BLaER1 (cell line): Measurements from ENCODE around the gene KIF16B.
"Not testable (repeated sequence)": the region's sequence is repeated elsewhere in the genome, so short reads cannot be mapped to it uniquely, and the experiment has no call there.

Experiments used
- H3K27ac ChIP-seq: shearing (Covaris generic); formaldehyde crosslinking; 2 replicates; pipeline ENCODE4 v1.8.1; 2022
- H3K27me3 ChIP-seq: shearing (Covaris generic); formaldehyde crosslinking; 2 replicates; pipeline ENCODE4 v1.8.1; 2022
- H3K36me3 ChIP-seq: shearing (Covaris generic); formaldehyde crosslinking; 2 replicates; pipeline ENCODE4 v1.8.1; 2022
- H3K4me1 ChIP-seq: shearing (Covaris generic); formaldehyde crosslinking; 2 replicates; pipeline ENCODE4 v1.8.1; 2022
- H3K4me2 ChIP-seq: shearing (Covaris generic); formaldehyde crosslinking; 2 replicates; pipeline ENCODE4 v1.8.1; 2022
- H3K4me3 ChIP-seq: shearing (Covaris generic); formaldehyde crosslinking; 2 replicates; pipeline ENCODE4 v1.8.1; 2022
- H3K9ac ChIP-seq: shearing (Covaris generic); formaldehyde crosslinking; 2 replicates; pipeline ENCODE4 v1.8.1; 2022
- H3K9me3 ChIP-seq: shearing (Covaris generic); formaldehyde crosslinking; 2 replicates; pipeline ENCODE4 v1.8.1; 2022
- H4K20me1 ChIP-seq: shearing (Covaris generic); formaldehyde crosslinking; 2 replicates; pipeline ENCODE4 v1.8.1; 2022
- Cebpa-rat ChIP-seq: shearing (Covaris generic); IDR thresholded peaks from 2 replicates; pipeline ENCODE4 v1.8.1; 2022

The KIF16B gene

DNA sequence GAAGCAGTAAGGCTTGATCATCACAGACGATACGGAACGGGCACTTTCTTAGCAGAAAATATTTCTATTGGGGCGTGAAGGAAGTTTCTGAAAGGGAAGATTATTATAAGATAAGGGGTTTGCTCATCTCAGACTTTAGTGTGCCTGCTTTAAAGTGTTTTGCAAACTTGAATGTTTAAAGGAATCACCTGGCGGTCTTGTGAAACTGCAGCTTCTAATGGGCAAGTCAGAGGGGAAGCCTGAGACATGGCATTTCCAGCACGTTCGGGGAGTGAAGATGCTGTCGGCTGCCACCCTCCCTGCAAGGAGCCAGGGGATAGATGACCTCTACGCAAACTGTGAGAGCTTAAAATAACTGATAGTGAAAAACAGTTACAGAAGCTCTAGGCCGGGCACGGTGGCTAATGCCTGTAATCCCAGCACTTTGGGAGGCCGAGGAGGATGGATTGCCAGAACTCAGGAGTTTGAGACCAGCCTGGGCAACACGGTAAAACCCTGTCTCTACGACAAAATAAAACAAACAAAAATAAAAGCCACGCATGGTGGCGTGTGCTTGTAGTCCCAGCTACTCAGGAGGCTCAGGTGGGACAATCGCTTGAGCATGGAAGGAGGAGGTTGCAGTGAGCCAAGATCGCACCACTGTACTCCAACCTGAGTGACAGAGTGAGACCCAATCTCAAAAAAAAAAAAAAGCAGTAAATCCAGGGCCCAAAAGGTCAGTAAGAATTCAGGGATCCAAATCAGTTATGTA is 2.3 kb upstream of the KIF16B start:
- Histone ChIP-seq H3K27me3 (no peaks in the 10 kb centered on the region), H3K36me3 (no peaks in the 10 kb centered on the region), H3K9me3 (no peaks in the 10 kb centered on the region), H3K27ac (peak overlapping the region; percentile 24; the same call in 1 of the 2 replicates), H3K9ac (peak overlapping the region; percentile 75), H3K4me3 (peak overlapping the region; percentile 92), H3K4me1 (peaks cover 44% of the 10 kb centered on the region), H3K4me2 (peak overlapping the region; percentile 96), H4K20me1 (no peaks in the 10 kb centered on the region)
- no peak for TF ChIP-seq Cebpa-rat

DNA sequence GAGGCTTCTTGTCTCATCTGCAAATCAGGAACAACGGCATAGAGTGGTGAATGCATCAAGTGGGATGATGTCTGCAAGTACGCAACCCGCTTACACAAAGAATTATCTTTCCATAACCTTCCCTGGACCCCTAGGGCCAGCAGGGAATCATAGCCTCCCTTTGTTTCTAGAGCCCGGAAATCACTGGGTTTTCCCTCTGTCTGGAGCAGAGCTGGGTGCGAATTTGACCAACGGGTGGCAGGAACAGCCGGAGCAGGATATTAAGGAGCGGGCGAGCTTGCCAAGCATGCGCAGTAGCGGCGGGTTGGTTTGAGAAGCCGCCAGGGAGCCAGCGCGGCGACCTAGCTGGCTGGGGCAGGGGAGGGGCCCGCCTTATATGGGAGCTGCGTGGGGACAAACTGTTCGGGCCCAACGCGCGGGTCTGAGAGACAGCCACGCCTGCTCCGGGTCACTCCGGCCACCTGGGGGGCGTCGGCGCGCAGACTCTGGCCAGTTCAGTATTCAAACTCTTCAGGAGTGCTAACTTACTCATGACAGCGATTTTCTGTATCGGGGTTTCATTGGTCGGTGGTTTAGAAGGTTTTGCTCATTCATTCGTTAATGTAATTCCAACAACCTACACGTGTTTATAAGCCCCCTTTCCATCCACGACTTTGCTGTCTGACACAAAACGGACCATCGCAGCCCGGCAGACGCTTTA is 1.6 kb upstream of the KIF16B start:
- Histone ChIP-seq H3K4me1 (peaks cover 52% of the 10 kb centered on the region), H4K20me1 (no peaks in the 10 kb centered on the region), H3K36me3 (no peaks in the 10 kb centered on the region), H3K4me2 (peak overlapping the region; percentile 96), H3K9ac (peak overlapping the region; percentile 75), H3K27me3 (no peaks in the 10 kb centered on the region), H3K27ac (peak overlapping the region; percentile 24; the same call in 1 of the 2 replicates), H3K9me3 (no peaks in the 10 kb centered on the region), H3K4me3 (peak overlapping the region; percentile 92)
- TF ChIP-seq Cebpa-rat: no peak

- TF ChIP-seq Cebpa-rat: no peak
- no peaks in the 10 kb centered on the region for H3K9me3 ChIP-seq
- peak overlapping the region; percentile 18; the same call in 1 of the 2 replicates for H3K27ac ChIP-seq
- H3K27me3 ChIP-seq: no peaks in the 10 kb centered on the region
- H3K4me3 ChIP-seq: peak overlapping the region; percentile 92
- H3K4me2 ChIP-seq: peak overlapping the region; percentile 96
- H4K20me1 ChIP-seq: no peaks in the 10 kb centered on the region
- 0 out of 2 replicates have a peak, but pooled peaks cover 5% of the 10 kb centered on the region for H3K36me3 ChIP-seq
- peak overlapping the region; percentile 87; the same call in 1 of the 2 replicates for H3K9ac ChIP-seq
- H3K4me1 ChIP-seq: peaks cover 87% of the 10 kb centered on the region
Observed at GRCh38 chr20:16571333-16571732, 1.9 kb downstream of the KIF16B start.

DNA sequence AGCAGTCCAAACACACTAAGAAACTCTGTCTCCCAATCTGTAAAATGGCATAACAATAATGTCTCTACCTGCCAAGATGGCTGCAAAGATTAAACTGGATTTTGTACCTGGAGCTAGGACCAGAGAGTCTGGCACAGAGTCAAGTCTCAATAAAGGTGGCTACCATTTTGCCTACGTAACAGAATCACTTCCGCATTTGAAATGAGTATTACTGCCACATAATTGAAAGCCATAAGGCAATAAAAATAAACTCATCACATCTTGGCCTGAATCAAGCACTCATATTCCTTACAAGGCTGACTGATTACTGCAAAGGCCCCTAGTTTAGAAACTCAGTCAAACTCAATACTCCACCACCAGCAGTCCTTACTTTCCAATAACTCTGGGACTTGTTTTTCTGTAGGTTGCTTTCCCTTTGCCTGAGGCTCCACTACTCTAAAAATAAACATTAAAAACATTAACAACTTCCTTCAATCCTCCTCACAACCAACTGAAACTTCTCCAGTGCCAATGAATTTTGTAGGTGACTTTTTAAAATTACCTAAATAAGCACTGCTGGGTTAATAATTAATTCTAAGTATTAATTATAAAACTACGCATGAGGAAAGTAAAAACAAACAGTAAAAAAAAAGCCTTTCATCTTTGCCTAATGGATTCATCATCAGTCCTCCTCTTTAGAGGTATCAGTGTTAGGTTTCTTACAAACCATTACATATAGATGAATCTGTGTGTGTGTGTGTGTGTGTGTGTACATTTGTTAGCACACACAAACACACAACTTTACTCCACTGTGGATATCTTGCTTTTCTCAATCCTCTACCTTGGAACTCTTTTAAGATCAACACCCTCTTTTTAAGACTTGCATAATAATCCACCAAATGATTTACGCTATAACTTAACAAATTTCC is 3.7 kb downstream of the KIF16B start:
- Histone ChIP-seq H3K4me1 (peaks cover 84% of the 10 kb centered on the region), H4K20me1 (no peaks in the 10 kb centered on the region), H3K4me3 (no peak overlapping the region), H3K27ac (no peak overlapping the region), H3K36me3 (peaks cover 20% of the 10 kb centered on the region), H3K9ac (no peak overlapping the region), H3K27me3 (no peaks in the 10 kb centered on the region), H3K4me2 (peak overlapping the region; percentile 59), H3K9me3 (no peaks in the 10 kb centered on the region)
- no peak for TF ChIP-seq Cebpa-rat

- H3K4me3 ChIP-seq: no peak overlapping the region
- H3K4me2 ChIP-seq: peak overlapping the region; percentile 2; the same call in 1 of the 2 replicates
- H3K36me3 ChIP-seq: peaks cover 20% of the 10 kb centered on the region
- H3K27me3 ChIP-seq: no peaks in the 10 kb centered on the region
- peaks cover 72% of the 10 kb centered on the region for H3K4me1 ChIP-seq
- no peak overlapping the region for H3K9ac ChIP-seq
- H3K27ac ChIP-seq: no peak overlapping the region
- no peaks in the 10 kb centered on the region for H4K20me1 ChIP-seq
- H3K9me3 ChIP-seq: peaks cover 4% of the 10 kb centered on the region; the same call in 1 of the 2 replicates
- TF ChIP-seq Cebpa-rat: no peak
Observed at GRCh38 chr20:16566080-16566479, 7.2 kb downstream of the KIF16B start.

- peaks cover 65% of the 10 kb centered on the region for H3K4me1 ChIP-seq
- not testable (repeated sequence) for H3K4me2 ChIP-seq, H3K27ac ChIP-seq, H3K9me3 ChIP-seq, H3K27me3 ChIP-seq, H3K9ac ChIP-seq, H4K20me1 ChIP-seq, H3K4me3 ChIP-seq
- H3K36me3 ChIP-seq: peaks cover 20% of the 10 kb centered on the region
Observed at GRCh38 chr20:16564079-16564478, 9.2 kb downstream of the KIF16B start.

GRCh38 chr20:16563066-16563806 is 10.0 kb downstream of the KIF16B start:
- peaks cover 4% of the 10 kb centered on the region; the same call in 1 of the 2 replicates for H3K9me3 ChIP-seq
- no peak overlapping the region for H3K4me3 ChIP-seq
- H3K27me3 ChIP-seq: no peaks in the 10 kb centered on the region
- peaks cover 18% of the 10 kb centered on the region for H3K36me3 ChIP-seq
- 0 out of 2 replicates have a peak overlapping the region, but pooled peaks have one; percentile 13 for H3K27ac ChIP-seq
- no peak overlapping the region for H3K9ac ChIP-seq
- H3K4me1 ChIP-seq: peaks cover 56% of the 10 kb centered on the region
- no peak for TF ChIP-seq Cebpa-rat
- H3K4me2 ChIP-seq: peak overlapping the region; percentile 1; the same call in 1 of the 2 replicates
- no peaks in the 10 kb centered on the region for H4K20me1 ChIP-seq

DNA sequence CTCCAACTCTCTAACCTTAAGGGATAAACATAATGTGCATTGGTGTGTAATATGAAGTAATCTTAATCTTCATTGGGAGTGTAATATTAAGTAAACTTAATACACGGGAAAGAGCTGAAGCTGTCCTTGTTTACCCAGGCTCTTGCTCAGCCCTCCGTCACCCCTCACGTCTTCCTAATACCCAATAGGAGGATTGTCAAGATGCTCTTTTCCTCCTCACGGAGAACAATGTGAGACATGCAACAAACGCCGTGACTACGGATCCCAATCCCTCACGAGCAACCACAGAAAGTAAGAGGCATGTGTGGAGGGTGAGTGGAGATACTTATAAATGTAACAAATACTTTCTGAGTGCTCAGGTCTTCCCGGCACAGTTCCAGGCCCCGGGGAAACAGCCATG is 11.0 kb downstream of the KIF16B start:
- TF ChIP-seq Cebpa-rat: no peak
- H4K20me1 ChIP-seq: no peaks in the 10 kb centered on the region
- H3K4me2 ChIP-seq: no peak overlapping the region
- no peak overlapping the region for H3K27ac ChIP-seq
- no peak overlapping the region for H3K4me3 ChIP-seq
- H3K9ac ChIP-seq: no peak overlapping the region
- H3K27me3 ChIP-seq: no peaks in the 10 kb centered on the region
- peaks cover 46% of the 10 kb centered on the region for H3K4me1 ChIP-seq
- peaks cover 12% of the 10 kb centered on the region for H3K9me3 ChIP-seq
- H3K36me3 ChIP-seq: peaks cover 28% of the 10 kb centered on the region

GRCh38 chr20:16560661-16561060 is 12.6 kb downstream of the KIF16B start:
- Histone ChIP-seq H3K4me3 (no peak overlapping the region), H3K27ac (no peak overlapping the region), H3K9me3 (peaks cover 25% of the 10 kb centered on the region), H3K36me3 (peaks cover 34% of the 10 kb centered on the region), H3K4me1 (peaks cover 33% of the 10 kb centered on the region), H3K9ac (no peak overlapping the region), H3K27me3 (no peaks in the 10 kb centered on the region), H3K4me2 (peak overlapping the region; percentile 48), H4K20me1 (no peaks in the 10 kb centered on the region)
- no peak for TF ChIP-seq Cebpa-rat
